Activated CD8-positive, alpha-beta memory T cell treated with anti-CD3 and anti-CD28 coated beads for 24 hours (primary cell): Measurements from ENCODE around the gene TIRAP.
"Not testable (repeated sequence)": the region's sequence is repeated elsewhere in the genome, so short reads cannot be mapped to it uniquely, and the experiment has no call there.

Experiments
- DNase-seq: peaks from one replicate; pipeline ENCODE4 v3.0.0-alpha.2; 2020

The TIRAP gene

GRCh38 chr11:126288237-126288636, 5.3 kb downstream of the TIRAP start:
- DNase-seq, result no peak

GRCh38 chr11:126290887-126291286, 8.0 kb downstream of the TIRAP start:
- DNase-seq, result no peak

GRCh38 chr11:126293726-126294125, 10.8 kb downstream of the TIRAP start:
- DNase-seq, result no peak

- DNase-seq, result no peak
These were observed 14.1 kb downstream of the TIRAP start for GRCh38 chr11:126297004-126297403.

GRCh38 chr11:126303623-126304456, 20.9 kb downstream of the TIRAP start, which contains the start of gene DCPS:
Gene DCPS, plus strand, starts transcription at chr11:126304060. Its CDS starts 21 bp downstream, at chr11:126304081.
- peak; percentile 96 for DNase-seq

GRCh38 chr11:126304457-126305075, 21.7 kb downstream of the TIRAP start:
- DNase-seq, result no peak

- DNase-seq, result no peak
These were observed 22.8 kb downstream of the TIRAP start for GRCh38 chr11:126305699-126306098.

GRCh38 chr11:126307706-126308105, 24.8 kb downstream of the TIRAP start:
- no peak for DNase-seq

GRCh38 chr11:126308271-126308671, 25.4 kb downstream of the TIRAP start:
- no peak for DNase-seq

- not testable (repeated sequence) for DNase-seq
These were observed 25.9 kb downstream of the TIRAP start for GRCh38 chr11:126308771-126309170.

- peak; percentile 84 for DNase-seq
These were observed 27.5 kb downstream of the TIRAP start for GRCh38 chr11:126310200-126310991.

GRCh38 chr11:126310992-126311310, 28.1 kb downstream of the TIRAP start:
- DNase-seq, result no peak

GRCh38 chr11:126311401-126312291, 28.8 kb downstream of the TIRAP start:
- no peak for DNase-seq

- no peak for DNase-seq
These were observed 30.1 kb downstream of the TIRAP start for GRCh38 chr11:126312961-126313360.

GRCh38 chr11:126313826-126314225, 30.9 kb downstream of the TIRAP start:
- no peak for DNase-seq

- no peak for DNase-seq
These were observed 34.5 kb downstream of the TIRAP start for GRCh38 chr11:126317432-126317755.

GRCh38 chr11:126317756-126318573, 35.1 kb downstream of the TIRAP start:
- DNase-seq, result no peak

- DNase-seq, result no peak
These were observed 35.9 kb downstream of the TIRAP start for GRCh38 chr11:126318574-126319373.

- DNase-seq, result no peak
These were observed 36.5 kb downstream of the TIRAP start for GRCh38 chr11:126319374-126319740.

- DNase-seq, result no peak
These were observed 40.1 kb downstream of the TIRAP start for GRCh38 chr11:126322996-126323395.
